MM.1S (cell line): Measurements from ENCODE around the gene HYOU1.

Source experiments
- DNase-seq: peaks from one replicate; pipeline ENCODE4 v3.0.0-alpha.2; 2015
- H2AFZ ChIP-seq: fragments of 300-600 bp; sonication (generic); 2 replicates; pipeline ENCODE4 v1.6.0; 2016; ENCODE audit warnings: antibody characterized with exemption, low read length
- H3F3A ChIP-seq: fragments of 300-600 bp; sonication (generic); 2 replicates; pipeline ENCODE4 v1.6.1; 2016; ENCODE audit warnings: mild to moderate bottlenecking, antibody characterized with exemption, low read length, moderate library complexity, mixed read lengths; ENCODE audit not compliant: insufficient read depth
- H3K27ac ChIP-seq: fragments of 300-600 bp; sonication (generic); 2 replicates; pipeline ENCODE4 v1.5.1; 2016; ENCODE audit warnings: mild to moderate bottlenecking, low read length
- H3K27me3 ChIP-seq: fragments of 300-600 bp; sonication (generic); replicated peaks from 2 replicates; pipeline ENCODE4 v1.6.0; 2016; ENCODE audit warnings: low read length; ENCODE audit not compliant: insufficient read depth
- H3K36me3 ChIP-seq: fragments of 300-600 bp; sonication (generic); replicated peaks from 2 replicates; pipeline ENCODE4 v1.6.1; 2016; ENCODE audit warnings: mild to moderate bottlenecking, low read length, mixed read lengths; ENCODE audit not compliant: insufficient read depth
- H3K4me1 ChIP-seq: fragments of 300-600 bp; sonication (generic); 2 replicates; pipeline ENCODE4 v1.6.1; 2016; ENCODE audit warnings: low read length, mixed read lengths
- H3K4me2 ChIP-seq: fragments of 300-600 bp; sonication (generic); 2 replicates; pipeline ENCODE4 v1.6.0; 2016; ENCODE audit warnings: low read depth, low read length
- H3K4me3 ChIP-seq: fragments of 300-600 bp; sonication (generic); 2 replicates; pipeline ENCODE4 v1.5.1; 2016; ENCODE audit warnings: low read length, mixed read lengths
- H3K79me2 ChIP-seq: fragments of 300-600 bp; sonication (generic); 2 replicates; pipeline ENCODE4 v1.6.1; 2016; ENCODE audit warnings: mixed run types, low read length, mixed read lengths
- H3K9ac ChIP-seq: fragments of 300-600 bp; sonication (generic); 2 replicates; pipeline ENCODE4 v1.6.1; 2016; ENCODE audit warnings: low read length, mixed read lengths
- H3K9me2 ChIP-seq: fragments of 300-600 bp; sonication (generic); replicated peaks from 2 replicates; pipeline ENCODE4 v1.6.1; 2016; ENCODE audit warnings: mild to moderate bottlenecking, low read length, mixed read lengths; ENCODE audit not compliant: insufficient read depth
- H3K9me3 ChIP-seq: fragments of 300-600 bp; sonication (generic); replicated peaks from 2 replicates; pipeline ENCODE4 v1.6.1; 2016; ENCODE audit warnings: mild to moderate bottlenecking, low read length, mixed read lengths; ENCODE audit not compliant: insufficient read depth
- H4K20me1 ChIP-seq: fragments of 300-600 bp; sonication (generic); 2 replicates; pipeline ENCODE4 v1.6.1; 2016; ENCODE audit warnings: mild to moderate bottlenecking, low read length, moderate library complexity, mixed read lengths; ENCODE audit not compliant: insufficient read depth
- CTCF ChIP-seq: fragments of 300-600 bp; sonication (generic); IDR thresholded peaks from 2 replicates; pipeline ENCODE4 v1.5.1; 2016; ENCODE audit warnings: antibody characterized with exemption, low read length, mixed read lengths
- EZH2 ChIP-seq: fragments of 300-600 bp; sonication (generic); optimal IDR thresholded peaks from 2 replicates; pipeline ENCODE3; 2017; ENCODE audit warnings: low read depth, mild to moderate bottlenecking, antibody characterized with exemption, low read length, mixed read lengths
- EZH2phosphoT487 ChIP-seq: fragments of 300-600 bp; sonication (generic); IDR thresholded peaks from 2 replicates; pipeline ENCODE4 v1.6.1; 2018; ENCODE audit warnings: antibody characterized with exemption, low read length

Gene HYOU1

GRCh38 chr11:119016216-119017009 is 40.6 kb downstream of the HYOU1 start:
- H3K27ac ChIP-seq: no peak overlapping the region
- H3K9ac ChIP-seq: no peak overlapping the region
- no peaks in the 10 kb centered on the region for H3K27me3 ChIP-seq
- H3K36me3 ChIP-seq: peaks cover 12% of the 10 kb centered on the region
- H3K9me3 ChIP-seq: no peaks in the 10 kb centered on the region
- peaks cover 62% of the 10 kb centered on the region for H3K79me2 ChIP-seq
- no peaks in the 10 kb centered on the region for H3K9me2 ChIP-seq
- peaks cover 67% of the 10 kb centered on the region for H3F3A ChIP-seq
- peaks cover 20% of the 10 kb centered on the region for H3K4me1 ChIP-seq
- peak overlapping the region; percentile 73; the same call in 1 of the 2 replicates for H3K4me2 ChIP-seq
- DNase-seq: no peak
- H4K20me1 ChIP-seq: 0 out of 2 replicates have a peak, but pooled peaks cover 3% of the 10 kb centered on the region
- no peak overlapping the region for H3K4me3 ChIP-seq
- H2AFZ ChIP-seq: no peak overlapping the region
- no peak for TF ChIP-seq CTCF
- TF ChIP-seq EZH2: no peak
- TF ChIP-seq EZH2phosphoT487: no peak

GRCh38 chr11:119015054-119015611 is 41.9 kb downstream of the HYOU1 start:
- no peaks in the 10 kb centered on the region for H3K9me3 ChIP-seq
- H3K27ac ChIP-seq: no peak overlapping the region
- no peak for DNase-seq
- no peaks in the 10 kb centered on the region for H3K9me2 ChIP-seq
- H2AFZ ChIP-seq: no peak overlapping the region
- no peaks in the 10 kb centered on the region for H4K20me1 ChIP-seq
- peaks cover 63% of the 10 kb centered on the region for H3F3A ChIP-seq
- H3K9ac ChIP-seq: no peak overlapping the region
- no peak overlapping the region for H3K4me2 ChIP-seq
- H3K36me3 ChIP-seq: peaks cover 12% of the 10 kb centered on the region
- H3K27me3 ChIP-seq: no peaks in the 10 kb centered on the region
- H3K4me3 ChIP-seq: no peak overlapping the region
- H3K79me2 ChIP-seq: peaks cover 49% of the 10 kb centered on the region
- H3K4me1 ChIP-seq: peaks cover 12% of the 10 kb centered on the region
- TF ChIP-seq CTCF: peak; percentile 15; the same call in 1 of the 2 replicates
- no peak for TF ChIP-seq EZH2phosphoT487

GRCh38 chr11:119014209-119014924 is 42.6 kb downstream of the HYOU1 start:
- H2AFZ ChIP-seq: no peak overlapping the region
- no peaks in the 10 kb centered on the region for H3K27me3 ChIP-seq
- H4K20me1 ChIP-seq: no peaks in the 10 kb centered on the region
- no peaks in the 10 kb centered on the region for H3K9me3 ChIP-seq
- H3K4me1 ChIP-seq: peaks cover 7% of the 10 kb centered on the region; the same call in 1 of the 2 replicates
- no peaks in the 10 kb centered on the region for H3K9me2 ChIP-seq
- H3K36me3 ChIP-seq: peaks cover 12% of the 10 kb centered on the region
- no peak overlapping the region for H3K4me2 ChIP-seq
- DNase-seq: no peak
- TF ChIP-seq EZH2phosphoT487 (no peak), EZH2 (no peak), CTCF (no peak)
- no peak overlapping the region for H3K27ac ChIP-seq
- H3K4me3 ChIP-seq: no peak overlapping the region
- H3F3A ChIP-seq: peaks cover 63% of the 10 kb centered on the region
- peaks cover 41% of the 10 kb centered on the region for H3K79me2 ChIP-seq
- H3K9ac ChIP-seq: no peak overlapping the region
